ENCODE data around the gene SLC25A41. TPM values are rescaled to one million over a fixed set of nuclear protein-coding genes. Genes with fewer than 3 reads are reported as not detected.
"Not testable (repeated sequence)": the region's sequence is repeated elsewhere in the genome, so short reads cannot be mapped to it uniquely, and the experiment has no call there.

Gene SLC25A41
- polyA plus RNA-seq, 4 donors, result 0.30 to 0.93 (median 0.37) TPM

- DNase-seq (ENCODE audit: low read depth in 4 of 4, low spot score in 3 of 4), result no peak
Observed at GRCh38 chr19:6429419-6430221, 3.9 kb downstream of the SLC25A41 start.

- DNase-seq (ENCODE audit: low read depth in 4 of 4, low spot score in 3 of 4), result not testable (repeated sequence)
Observed at GRCh38 chr19:6428692-6429418, 4.7 kb downstream of the SLC25A41 start.

- no peak for DNase-seq (ENCODE audit: low read depth in 4 of 4, low spot score in 3 of 4)
Observed at GRCh38 chr19:6427131-6427530, 6.4 kb downstream of the SLC25A41 start.

- no peak for DNase-seq (ENCODE audit: low read depth in 4 of 4, low spot score in 3 of 4)
Observed at GRCh38 chr19:6425732-6426620, 7.6 kb downstream of the SLC25A41 start.

- DNase-seq (ENCODE audit: low read depth in 4 of 4, low spot score in 3 of 4), result peak; percentile 99 to 100 (median 100)
Observed at GRCh38 chr19:6424939-6425731, 8.4 kb downstream of the SLC25A41 start.

GRCh38 chr19:6424195-6424938, 9.2 kb downstream of the SLC25A41 start, which contains the start of gene KHSRP:
TSS of gene KHSRP (minus strand) at chr19:6424811. CDS start at chr19:6424701, 110 bp downstream.
- peak in 1 of 4 donors; percentile 96 for DNase-seq (ENCODE audit: low read depth in 4 of 4, low spot score in 3 of 4)

- DNase-seq (ENCODE audit: low read depth in 4 of 4, low spot score in 3 of 4), result no peak
Observed at GRCh38 chr19:6423499-6424194, 9.9 kb downstream of the SLC25A41 start.

- DNase-seq (ENCODE audit: low read depth in 4 of 4, low spot score in 3 of 4), result no peak
Observed at GRCh38 chr19:6421075-6422014, 12.2 kb downstream of the SLC25A41 start.

- DNase-seq (ENCODE audit: low read depth in 4 of 4, low spot score in 3 of 4), result no peak
Observed at GRCh38 chr19:6418562-6418932, 15.0 kb downstream of the SLC25A41 start.

- DNase-seq (ENCODE audit: low read depth in 4 of 4, low spot score in 3 of 4), result no peak
Observed at GRCh38 chr19:6417713-6418561, 15.6 kb downstream of the SLC25A41 start.

GRCh38 chr19:6416658-6417405, 16.7 kb downstream of the SLC25A41 start:
- no peak for DNase-seq (ENCODE audit: low read depth in 4 of 4, low spot score in 3 of 4)

- DNase-seq (ENCODE audit: low read depth in 4 of 4, low spot score in 3 of 4), result no peak
Observed at GRCh38 chr19:6415591-6416190, 17.9 kb downstream of the SLC25A41 start.

GRCh38 chr19:6414793-6415590, 18.6 kb downstream of the SLC25A41 start:
- no peak for DNase-seq (ENCODE audit: low read depth in 4 of 4, low spot score in 3 of 4)

- DNase-seq (ENCODE audit: low read depth in 4 of 4, low spot score in 3 of 4), result no peak
Observed at GRCh38 chr19:6413721-6414643, 19.6 kb downstream of the SLC25A41 start.
